ENCODE measurements around the gene MLXIP.
A peak's percentile ranks its signal among the peaks of the same experiment; 100 is the strongest.

The MLXIP gene

GRCh38 chr12:122079033-122079531 lies 526 bp downstream of the MLXIP start:
- DNase-seq (ENCODE audit: low read depth): peak; percentile 47

- DNase-seq (ENCODE audit: low read depth): peak; percentile 33
Observed at GRCh38 chr12:122079532-122080081, 1.1 kb downstream of the MLXIP start.

- peak; percentile 91 for DNase-seq (ENCODE audit: low read depth)
Observed at GRCh38 chr12:122080149-122081082, 1.9 kb downstream of the MLXIP start.

GRCh38 chr12:122081083-122081696 lies 2.6 kb downstream of the MLXIP start:
- DNase-seq (ENCODE audit: low read depth): peak; percentile 73

- DNase-seq (ENCODE audit: low read depth): peak; percentile 49
Observed at GRCh38 chr12:122081697-122082221, 3.2 kb downstream of the MLXIP start.

GRCh38 chr12:122082621-122083356 lies 4.2 kb downstream of the MLXIP start:
- no peak for DNase-seq (ENCODE audit: low read depth)

GRCh38 chr12:122084857-122085405 lies 6.4 kb downstream of the MLXIP start:
- no peak for DNase-seq (ENCODE audit: low read depth)

GRCh38 chr12:122085591-122085990 lies 7.0 kb downstream of the MLXIP start:
- DNase-seq (ENCODE audit: low read depth): no peak

GRCh38 chr12:122086116-122086515 lies 7.6 kb downstream of the MLXIP start:
- no peak for DNase-seq (ENCODE audit: low read depth)

GRCh38 chr12:122086641-122087285 lies 8.2 kb downstream of the MLXIP start:
- DNase-seq (ENCODE audit: low read depth): no peak

GRCh38 chr12:122087431-122088178 lies 9.0 kb downstream of the MLXIP start:
- DNase-seq (ENCODE audit: low read depth): no peak

- no peak for DNase-seq (ENCODE audit: low read depth)
Observed at GRCh38 chr12:122088179-122088810, 9.7 kb downstream of the MLXIP start.

GRCh38 chr12:122089077-122089476 lies 10.5 kb downstream of the MLXIP start:
- no peak for DNase-seq (ENCODE audit: low read depth)

- no peak for DNase-seq (ENCODE audit: low read depth)
Observed at GRCh38 chr12:122090759-122091515, 12.4 kb downstream of the MLXIP start.

- DNase-seq (ENCODE audit: low read depth): no peak
Observed at GRCh38 chr12:122093098-122093883, 14.7 kb downstream of the MLXIP start.

GRCh38 chr12:122094137-122094734 lies 15.7 kb downstream of the MLXIP start:
- no peak for DNase-seq (ENCODE audit: low read depth)

- DNase-seq (ENCODE audit: low read depth): peak; percentile 52
Observed at GRCh38 chr12:122094735-122095631, 16.4 kb downstream of the MLXIP start.

Measured in ELR (cell line).